CD4-positive, alpha-beta T cell (primary cell): Measurements from ENCODE around the gene NAV2. TPM values are rescaled to one million over a fixed set of nuclear protein-coding genes. Genes with fewer than 3 reads are reported as not detected.

Experiments
- ATAC-seq: fragments of 200-7000 bp; cut with Tn5 transposase; one replicate; pipeline ENCODE4 v1.10.0; 2022; ENCODE audit warnings: mild to moderate bottlenecking; ENCODE audit not compliant: poor library complexity
- CTCF ChIA-PET: fragments of 350-600 bp; sonication (Branson Sonifier 250); formaldehyde crosslinking; loops from one replicate; lab custom pipeline; 2021; ENCODE audit warnings: antibody characterized with exemption, inconsistent platforms; lab: Charles Lee
- POLR2A ChIA-PET: fragments of 350-600 bp; sonication (Branson Sonifier 250); formaldehyde crosslinking; loops from one replicate; lab custom pipeline; 2021; ENCODE audit warnings: antibody characterized with exemption, inconsistent platforms; lab: Charles Lee
- DNase-seq, 14 experiments: peaks; one replicate each; pipeline ENCODE4 v3.0.0-alpha.2; 2013 to 2020; ENCODE audit warnings: mixed read lengths in 2 of 14
- H3K27ac ChIP-seq, 2 donors: one replicate each; pipeline versions ENCODE4 v1.5.1 to v1.7.0; 2013; ENCODE audit warnings: low read length in 2 of 2, low read depth in 1 of 2, mild to moderate bottlenecking in 1 of 2
- H3K27me3 ChIP-seq, 2 experiments: 1 replicate in 1 of 2; 2 replicates in 1 of 2; pipeline versions ENCODE4 v1.6.1 to v1.7.0; 2013; ENCODE audit warnings: low read length in 2 of 2, control low read depth in 1 of 2, mild to moderate bottlenecking in 1 of 2, moderate library complexity in 1 of 2; ENCODE audit not compliant: insufficient read depth in 2 of 2, control insufficient read depth in 1 of 2
- H3K36me3 ChIP-seq: one replicate; pipeline ENCODE4 v1.6.1; 2013; ENCODE audit warnings: low read length, control low read depth; ENCODE audit not compliant: insufficient read depth
- H3K4me1 ChIP-seq: one replicate; pipeline ENCODE4 v1.6.1; 2013; ENCODE audit warnings: low read length, control low read depth; ENCODE audit not compliant: insufficient read depth
- H3K4me3 ChIP-seq: one replicate; pipeline ENCODE4 v1.5.1; 2013; ENCODE audit warnings: mild to moderate bottlenecking, low read length, moderate library complexity
- H3K9me3 ChIP-seq, 2 experiments: 1 replicate in 1 of 2; 2 replicates in 1 of 2; pipeline versions ENCODE4 v1.6.1 to v1.7.0; 2013; ENCODE audit warnings: low read length in 2 of 2, mild to moderate bottlenecking in 2 of 2, control low read depth in 1 of 2, moderate library complexity in 1 of 2; ENCODE audit not compliant: control insufficient read depth in 1 of 2, insufficient read depth in 1 of 2
- H3K27ac Mint-ChIP-seq: one replicate; pipeline ENCODE4 v1.8.0; 2020; ENCODE audit warnings: mixed read lengths
- H3K27me3 Mint-ChIP-seq: one replicate; pipeline ENCODE4 v1.8.0; 2021; ENCODE audit warnings: mixed read lengths
- H3K36me3 Mint-ChIP-seq: one replicate; pipeline ENCODE4 v1.8.0; 2021; ENCODE audit warnings: low read depth, mixed read lengths
- H3K4me1 Mint-ChIP-seq: one replicate; pipeline ENCODE4 v1.8.0; 2021; ENCODE audit warnings: low read depth, mixed read lengths
- H3K4me3 Mint-ChIP-seq: one replicate; pipeline ENCODE4 v1.8.0; 2020; ENCODE audit warnings: mild to moderate bottlenecking, mixed read lengths
- H3K9me3 Mint-ChIP-seq: one replicate; pipeline ENCODE4 v1.8.0; 2020; ENCODE audit warnings: mixed read lengths
- CTCF ChIP-seq: fragments of 200-600 bp; IDR thresholded peaks from one replicate; pipeline ENCODE4 v1.8.0; 2022; ENCODE audit warnings: antibody characterized with exemption, mild to moderate bottlenecking
- intact Hi-C, 2 experiments: fragments of 100-400 bp; cut with DNase I in 1 of 2; cut with micrococcal nuclease in 1 of 2; formaldehyde crosslinking; loops; one replicate each; pipeline versions ENCODE4 v1.15.1 to v1.9.0; 2023 to 2025; cut with DNase I, micrococcal nuclease
- total RNA-seq, 174 experiments: library from RNA in 2 of 174; stranded (reverse) in 2 of 174; gene quantifications; one replicate each; pipeline ENCODE4 v1.2.3 and lab custom pipeline; 2021 to 2026

NAV2 gene
- total RNA-seq, 2 experiments from 2014 or later = 0.55 to 0.64 TPM

GRCh38 chr11:19867064-19867463, 154.4 kb downstream of the NAV2 start:
- intact Hi-C loops = no loop called here

DNA sequence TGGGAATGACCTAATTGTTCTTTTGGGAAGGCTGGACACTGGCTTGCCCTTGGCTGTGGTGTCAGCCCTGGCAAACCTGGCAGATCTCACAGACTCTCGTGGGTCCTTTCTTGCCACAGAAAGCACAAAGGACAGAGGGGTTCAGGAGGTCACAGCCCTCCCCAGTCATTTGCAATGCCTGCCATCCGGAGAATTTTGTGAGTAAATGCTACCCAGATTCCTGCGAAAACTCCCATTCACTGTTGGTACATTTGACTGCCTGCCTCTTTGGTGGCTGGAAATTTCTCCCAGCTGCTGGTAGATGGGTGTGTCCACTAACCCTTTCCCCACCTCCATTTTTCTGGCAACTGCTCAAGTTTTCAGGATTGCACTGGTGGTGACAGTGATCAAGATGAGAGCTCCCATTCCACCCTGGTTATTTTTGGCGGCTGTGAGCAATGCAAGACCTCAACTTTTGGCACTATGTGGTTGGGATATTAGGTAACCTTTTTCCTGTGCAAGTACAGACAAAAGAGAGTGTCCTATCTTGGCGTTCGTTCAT, 155.7 kb downstream of the NAV2 start:
- H3K4me3 Mint-ChIP-seq = no peak overlapping the region
- Histone ChIP-seq H3K4me1 (no peaks in the 10 kb centered on the region), H3K36me3 (no peaks in the 10 kb centered on the region), H3K4me3 (no peak overlapping the region), H3K9me3 (no peaks in the 10 kb centered on the region), H3K27ac (no peak overlapping the region), H3K27me3 (no peaks in the 10 kb centered on the region)
- H3K9me3 Mint-ChIP-seq = no peaks in the 10 kb centered on the region
- ATAC-seq (no peak), DNase-seq (no peak)
- no peaks in the 10 kb centered on the region for H3K4me1 Mint-ChIP-seq
- intact Hi-C loops = no loop called here
- no peak for TF ChIP-seq CTCF
- H3K27ac Mint-ChIP-seq = no peak overlapping the region
- ChIA-PET CTCF (no interaction called here), POLR2A (no interaction called here)
- H3K27me3 Mint-ChIP-seq = no peaks in the 10 kb centered on the region
- H3K36me3 Mint-ChIP-seq = no peaks in the 10 kb centered on the region

More at GRCh38 chr11:19867064-19867463, 154.4 kb downstream of the NAV2 start:
- Mint-ChIP-seq H3K27me3 (no peaks in the 10 kb centered on the region), H3K9me3 (no peaks in the 10 kb centered on the region), H3K36me3 (no peaks in the 10 kb centered on the region), H3K27ac (no peak overlapping the region), H3K4me3 (no peak overlapping the region), H3K4me1 (no peaks in the 10 kb centered on the region)
- no peak overlapping the region for H3K4me3 ChIP-seq
- CTCF ChIA-PET = no interaction called here
- no peak for DNase-seq
- no peak for TF ChIP-seq CTCF
- H3K27ac ChIP-seq = no peak overlapping the region
- no peaks in the 10 kb centered on the region for H3K27me3 ChIP-seq
- no peaks in the 10 kb centered on the region for H3K4me1 ChIP-seq
- no peaks in the 10 kb centered on the region for H3K9me3 ChIP-seq
- ATAC-seq = no peak
- POLR2A ChIA-PET = no interaction called here
- no peaks in the 10 kb centered on the region for H3K36me3 ChIP-seq

- no peak overlapping the region for H3K4me3 Mint-ChIP-seq
- H3K27ac Mint-ChIP-seq = no peak overlapping the region
- no peaks in the 10 kb centered on the region for H3K36me3 Mint-ChIP-seq
- ChIA-PET POLR2A (no interaction called here), CTCF (no interaction called here)
- Histone ChIP-seq H3K36me3 (no peaks in the 10 kb centered on the region), H3K27me3 (no peaks in the 10 kb centered on the region), H3K9me3 (no peaks in the 10 kb centered on the region), H3K4me1 (no peaks in the 10 kb centered on the region), H3K4me3 (no peak overlapping the region), H3K27ac (no peak overlapping the region)
- ATAC-seq = no peak
- no peaks in the 10 kb centered on the region for H3K4me1 Mint-ChIP-seq
- TF ChIP-seq CTCF = no peak
- H3K27me3 Mint-ChIP-seq = no peaks in the 10 kb centered on the region
- intact Hi-C loops = no loop called here
- DNase-seq = no peak
- no peaks in the 10 kb centered on the region for H3K9me3 Mint-ChIP-seq
Measured at GRCh38 chr11:19868871-19869270, 156.2 kb downstream of the NAV2 start.
